GM13977 (cell line): ENCODE data around the gene POLDIP3.

Experiments used
- DNase-seq: peaks from one replicate; pipeline ENCODE4 v3.0.0; 2012; ENCODE audit warnings: low spot score
- in situ Hi-C: fragments of 300-500 bp; cut with MboI; formaldehyde crosslinking; loops from one replicate; pipeline ENCODE4 v1.12.0; 2022; ENCODE audit warnings: low sequenced_read_pairs, low pct_unique_long_range_greater_than_20kb, mixed read lengths, inconsistent platforms; ENCODE audit not compliant: unreplicated experiment
- TF ChIP-seq, protein P1 (sequence below): IDR thresholded peaks from 2 replicates; pipeline ENCODE4 v1.5.1; 2012; ENCODE audit warnings: mild to moderate bottlenecking, control low read depth; ENCODE audit not compliant: insufficient read depth; ENCODE audit errors: extremely low read depth, missing control alignments

Gene POLDIP3

DNA sequence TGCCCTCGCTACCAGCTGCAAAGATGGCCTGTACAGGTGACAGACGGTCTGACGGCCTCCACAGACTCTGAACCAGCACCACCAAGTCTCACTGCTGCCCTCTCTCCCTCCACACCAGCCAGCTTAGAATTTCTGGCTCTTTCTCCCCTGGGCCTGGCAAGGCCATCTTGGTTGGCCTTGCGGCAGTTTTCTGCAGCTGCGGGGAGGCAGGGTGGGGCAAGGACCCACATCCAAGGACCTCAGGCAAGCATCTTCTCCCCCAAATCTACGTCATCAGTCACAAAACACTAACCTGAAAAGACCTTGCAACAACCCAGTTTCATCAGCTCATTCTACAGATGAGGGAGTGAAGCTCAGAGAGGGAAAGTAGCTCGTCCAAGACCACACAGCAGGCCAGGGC, 11.7 kb upstream of the POLDIP3 start:
- in situ Hi-C loops, result no loop called here
- TF ChIP-seq, protein P1, sequence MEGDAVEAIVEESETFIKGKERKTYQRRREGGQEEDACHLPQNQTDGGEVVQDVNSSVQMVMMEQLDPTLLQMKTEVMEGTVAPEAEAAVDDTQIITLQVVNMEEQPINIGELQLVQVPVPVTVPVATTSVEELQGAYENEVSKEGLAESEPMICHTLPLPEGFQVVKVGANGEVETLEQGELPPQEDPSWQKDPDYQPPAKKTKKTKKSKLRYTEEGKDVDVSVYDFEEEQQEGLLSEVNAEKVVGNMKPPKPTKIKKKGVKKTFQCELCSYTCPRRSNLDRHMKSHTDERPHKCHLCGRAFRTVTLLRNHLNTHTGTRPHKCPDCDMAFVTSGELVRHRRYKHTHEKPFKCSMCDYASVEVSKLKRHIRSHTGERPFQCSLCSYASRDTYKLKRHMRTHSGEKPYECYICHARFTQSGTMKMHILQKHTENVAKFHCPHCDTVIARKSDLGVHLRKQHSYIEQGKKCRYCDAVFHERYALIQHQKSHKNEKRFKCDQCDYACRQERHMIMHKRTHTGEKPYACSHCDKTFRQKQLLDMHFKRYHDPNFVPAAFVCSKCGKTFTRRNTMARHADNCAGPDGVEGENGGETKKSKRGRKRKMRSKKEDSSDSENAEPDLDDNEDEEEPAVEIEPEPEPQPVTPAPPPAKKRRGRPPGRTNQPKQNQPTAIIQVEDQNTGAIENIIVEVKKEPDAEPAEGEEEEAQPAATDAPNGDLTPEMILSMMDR, result no peak
- no peak for DNase-seq

DNA sequence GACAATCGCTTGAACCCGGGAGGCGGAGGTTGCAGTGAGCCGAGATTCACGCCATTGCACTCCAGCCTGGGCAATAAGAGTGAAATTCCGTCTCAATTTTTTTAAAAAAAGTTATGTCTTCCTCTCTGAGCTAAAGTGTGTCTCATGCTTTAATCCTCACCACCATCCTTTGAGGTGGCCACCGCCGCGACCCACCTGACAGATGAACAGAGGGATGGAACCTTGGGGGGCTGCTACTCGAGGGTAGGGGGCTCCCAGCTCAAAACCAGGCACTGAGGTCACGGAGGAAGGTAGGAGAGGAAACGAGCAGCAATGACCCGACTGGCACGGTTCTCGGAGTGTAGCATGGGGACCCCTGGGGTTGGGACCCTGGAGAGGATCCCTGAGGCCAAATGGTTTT, 10.7 kb upstream of the POLDIP3 start:
- no peak for DNase-seq
- TF ChIP-seq, protein P1, result no peak
- in situ Hi-C loops, result no loop called here

DNA sequence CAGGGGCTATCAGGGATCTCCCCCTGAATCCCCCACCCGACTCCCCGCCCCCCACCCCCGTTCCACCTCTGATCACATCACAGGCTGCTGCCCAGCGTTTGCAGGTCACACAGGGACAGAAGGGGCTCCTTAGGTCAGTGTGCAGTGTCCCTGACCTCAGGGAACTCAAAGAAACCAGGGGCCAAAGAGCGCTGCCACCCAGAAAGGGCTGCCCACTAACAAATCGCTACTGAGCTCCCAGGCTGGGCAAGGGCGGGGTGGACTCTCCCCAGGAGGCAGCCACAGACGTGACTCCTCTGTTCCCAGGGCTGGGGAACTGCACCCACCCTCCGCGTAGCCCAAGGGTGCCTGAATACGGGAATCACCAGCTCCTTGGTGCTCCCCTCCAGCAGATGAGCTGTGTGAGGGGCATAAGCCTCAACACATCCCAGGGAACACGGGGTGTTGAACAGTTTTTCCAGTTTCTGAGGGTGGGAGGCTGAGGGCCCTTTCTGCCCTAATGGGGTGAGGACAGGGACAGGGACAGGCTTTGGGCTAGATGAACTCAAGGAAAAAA, 9.9 kb upstream of the POLDIP3 start:
- in situ Hi-C loops, result no loop called here
- DNase-seq, result no peak
- TF ChIP-seq, protein P1, result no peak

DNA sequence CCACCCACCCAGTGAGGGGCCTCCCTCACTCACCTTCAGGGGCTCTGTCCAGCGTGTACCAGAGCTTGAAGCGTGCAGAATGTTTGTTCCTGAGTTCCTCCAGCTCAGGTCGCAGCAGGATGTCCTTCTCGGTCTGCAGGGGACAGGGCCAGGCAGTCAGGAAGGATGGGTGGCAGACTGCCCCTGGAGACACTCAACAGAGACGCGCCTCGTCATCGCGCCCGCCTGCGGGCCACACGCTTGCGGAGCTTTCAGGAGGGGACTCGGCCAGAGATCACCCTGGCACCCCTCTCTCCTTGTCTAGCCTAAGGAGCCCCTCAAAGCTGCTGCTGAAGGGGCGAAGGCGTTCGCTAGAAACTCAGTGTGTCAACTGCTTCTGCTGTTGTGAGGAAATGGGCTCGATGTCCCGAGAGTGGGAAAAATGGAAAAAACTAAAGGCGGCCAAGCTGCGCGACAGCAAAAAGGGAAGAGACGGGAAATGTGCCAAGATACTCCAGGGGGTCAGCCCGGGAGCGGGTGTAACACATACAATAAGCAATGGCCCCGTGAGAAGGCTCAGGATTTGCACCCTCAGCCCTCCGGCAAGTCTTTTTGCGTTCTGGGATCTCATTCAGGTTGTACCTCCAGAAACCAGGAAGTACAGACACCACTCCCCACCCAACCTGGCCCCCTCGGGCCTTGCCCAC, 9.2 kb upstream of the POLDIP3 start:
- DNase-seq, result no peak
- TF ChIP-seq, protein P1, result no peak
- in situ Hi-C loops, result no loop called here

DNA sequence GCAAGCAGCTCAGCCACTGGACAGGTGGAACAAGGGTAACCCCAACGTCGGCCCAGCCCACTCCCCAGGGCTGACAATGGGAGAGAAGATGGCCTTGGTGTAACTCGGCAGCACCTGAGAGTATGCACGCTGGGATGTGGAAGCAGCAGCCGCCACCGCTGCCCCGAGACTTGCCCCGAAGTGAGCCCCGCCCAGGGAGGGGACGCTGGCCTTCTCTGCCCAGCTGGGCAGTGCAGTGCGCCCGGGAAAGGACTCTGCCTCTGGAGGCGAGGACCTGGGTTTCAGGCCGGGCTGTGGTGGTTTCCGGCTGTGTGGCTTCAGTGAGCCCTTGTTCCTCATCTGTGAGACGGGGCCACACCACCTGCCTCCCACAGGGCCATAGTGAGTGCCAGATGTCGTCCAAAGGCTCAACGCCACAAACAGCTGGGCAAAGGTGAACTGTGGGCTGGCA, 8.6 kb upstream of the POLDIP3 start:
- DNase-seq, result no peak
- TF ChIP-seq, protein P1, result no peak
- in situ Hi-C loops, result no loop called here

DNA sequence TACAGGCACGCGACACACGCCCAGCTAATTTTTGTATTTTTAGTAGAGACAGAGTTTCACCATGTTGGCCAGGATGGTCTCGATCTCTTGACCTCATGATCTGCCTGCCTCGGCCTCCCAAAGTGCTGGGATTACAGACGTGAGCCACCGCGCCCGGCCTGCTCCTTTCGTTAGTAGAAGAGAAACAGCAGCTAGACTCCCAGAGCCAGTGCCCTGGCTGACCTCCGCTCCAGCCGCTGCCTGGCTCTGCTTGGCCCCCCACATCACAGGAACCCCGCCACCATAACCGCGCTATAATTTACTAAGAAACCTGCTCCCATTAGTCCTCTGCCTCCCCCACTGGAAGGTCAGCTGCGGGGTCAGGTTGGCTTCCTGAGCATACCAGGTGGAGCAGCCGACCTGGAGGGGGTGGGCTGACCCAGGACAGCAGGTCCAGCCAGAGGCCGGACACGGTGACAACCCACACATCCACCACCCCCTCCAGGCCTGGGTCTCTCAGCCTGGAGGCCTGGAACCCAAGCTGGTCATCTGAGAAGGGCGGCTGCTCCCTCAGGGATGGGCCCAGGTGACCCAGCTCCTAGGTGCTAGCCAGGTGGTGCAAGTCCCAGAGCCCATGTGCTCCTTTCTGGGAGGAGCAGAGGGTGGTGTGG, 7.5 kb upstream of the POLDIP3 start:
- in situ Hi-C loops, result no loop called here
- TF ChIP-seq, protein P1, result no peak
- no peak for DNase-seq
